HG03175 (cell line): ENCODE results near the gene PPT1.
"Not testable (repeated sequence)": the region's sequence is repeated elsewhere in the genome, so short reads cannot be mapped to it uniquely, and the experiment has no call there.

ENCODE experiments used
- ATAC-seq: cut with Tn5 transposase; IDR thresholded peaks from one replicate; pipeline ENCODE4 v1.9.1; 2021; ENCODE audit warnings: mild to moderate bottlenecking, moderate library complexity; ENCODE audit not compliant: unreplicated experiment

Gene PPT1

GRCh38 chr1:40092706-40093639 lies 4.1 kb downstream of the PPT1 start:
- ATAC-seq: no peak

- no peak for ATAC-seq
Measured at GRCh38 chr1:40092241-40092640, 4.8 kb downstream of the PPT1 start.

DNA sequence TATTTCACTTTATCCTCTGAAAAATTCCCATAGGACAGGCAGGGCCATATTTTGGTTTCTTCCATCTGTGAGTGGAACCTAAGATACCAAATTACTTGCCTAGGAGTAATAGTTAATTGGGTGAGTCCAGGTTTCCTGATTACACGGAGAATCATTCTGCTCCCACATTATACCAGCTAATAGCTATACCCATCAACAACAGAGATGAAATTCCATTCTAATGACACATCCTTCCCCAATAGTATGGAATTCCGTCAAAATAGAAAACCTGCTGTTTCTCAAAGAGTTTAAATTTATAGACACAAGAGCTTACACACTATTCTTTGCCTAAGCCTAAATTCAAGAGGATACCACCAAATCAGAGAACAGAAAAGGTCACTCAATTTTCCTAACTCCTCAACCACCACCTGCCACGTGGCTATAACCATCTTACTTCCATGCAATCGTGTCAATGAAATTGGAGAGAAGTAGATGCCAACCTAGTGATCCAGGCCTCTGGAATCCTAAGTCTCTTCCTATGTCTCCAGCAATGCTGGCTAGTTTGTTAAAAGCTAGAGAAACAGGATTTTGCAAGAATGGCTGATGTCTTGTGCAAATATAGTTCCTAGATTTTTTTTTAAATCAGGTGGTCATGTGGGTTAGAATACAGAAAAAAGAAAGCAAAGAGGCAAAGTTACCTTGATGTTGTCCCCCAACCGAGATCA lies 6.2 kb downstream of the PPT1 start:
- ATAC-seq: no peak

DNA sequence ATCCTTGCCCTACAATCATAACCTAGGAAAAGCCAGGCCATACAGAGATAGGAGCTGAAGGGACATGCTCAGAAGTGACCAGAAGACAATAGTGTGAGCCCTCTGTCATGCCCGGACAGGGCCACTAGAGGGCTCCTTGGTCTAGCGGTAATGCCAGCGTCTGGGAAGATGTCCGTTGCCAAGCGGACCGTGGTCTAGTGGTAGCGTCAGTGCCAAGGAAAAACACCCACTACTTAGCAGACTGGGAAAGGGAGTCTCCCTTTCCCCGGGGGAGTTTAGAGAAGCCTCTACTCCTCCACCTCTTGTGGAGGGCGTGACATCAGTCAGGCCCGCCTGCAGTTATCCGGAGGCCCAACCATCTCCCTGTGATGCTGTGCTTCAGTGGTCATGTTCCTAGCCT lies 12.3 kb downstream of the PPT1 start:
- ATAC-seq: not testable (repeated sequence)

GRCh38 chr1:40081871-40082270 lies 15.2 kb downstream of the PPT1 start:
- ATAC-seq: no peak

DNA sequence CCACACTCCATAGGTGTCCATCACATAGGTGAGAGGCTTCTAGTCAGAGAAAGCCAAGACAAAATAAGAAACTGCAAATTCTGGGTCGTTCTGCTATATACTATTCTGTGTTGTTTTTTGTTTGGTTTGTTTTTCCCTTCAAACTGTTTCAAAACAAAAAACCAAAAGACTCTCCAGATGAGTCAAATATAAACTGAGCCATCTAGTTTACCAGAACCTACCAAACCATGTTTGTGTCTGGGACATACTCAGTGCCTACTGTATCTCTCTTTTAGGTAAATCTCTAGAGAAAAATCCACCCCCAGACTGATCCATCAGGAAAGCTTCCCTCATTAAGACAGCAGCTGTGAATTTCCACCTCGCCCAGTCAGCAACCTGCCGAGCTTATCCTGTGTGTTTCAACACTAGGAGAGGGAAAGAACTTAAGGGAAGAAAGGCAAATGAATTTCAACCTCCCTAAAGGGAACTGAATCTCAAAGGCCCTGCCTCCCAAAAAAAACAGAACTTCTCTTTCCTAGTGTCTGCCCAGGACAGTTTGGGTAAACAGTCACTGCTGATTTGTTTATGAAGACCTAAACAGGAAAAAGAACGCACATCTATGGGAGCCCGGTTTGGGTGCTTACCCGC lies 17.2 kb downstream of the PPT1 start:
- no peak for ATAC-seq

GRCh38 chr1:40078512-40079333 lies 18.3 kb downstream of the PPT1 start:
- peak; percentile 47 for ATAC-seq

DNA sequence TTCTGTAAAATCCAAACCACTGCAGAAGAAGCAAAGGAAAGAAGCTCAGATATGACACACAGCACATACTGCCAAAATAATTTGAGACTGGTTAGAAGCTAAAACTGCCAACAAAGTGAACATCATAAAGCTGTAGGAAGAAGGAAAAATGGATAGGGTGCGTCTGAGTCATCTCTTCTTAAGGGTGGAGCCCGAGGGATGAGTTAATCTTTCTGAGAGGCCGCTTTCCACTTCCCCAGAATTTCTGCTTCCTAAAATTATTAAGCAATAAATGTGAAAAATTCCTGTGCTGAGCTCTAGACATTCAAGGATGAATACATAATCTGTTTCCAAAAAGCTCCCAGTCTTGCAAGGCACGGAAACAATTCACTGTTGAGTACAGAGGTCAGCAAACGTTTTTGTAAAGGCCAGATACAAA lies 20.1 kb downstream of the PPT1 start:
- no peak for ATAC-seq

- no peak for ATAC-seq
Measured at GRCh38 chr1:40075266-40075665, 21.8 kb downstream of the PPT1 start.

DNA sequence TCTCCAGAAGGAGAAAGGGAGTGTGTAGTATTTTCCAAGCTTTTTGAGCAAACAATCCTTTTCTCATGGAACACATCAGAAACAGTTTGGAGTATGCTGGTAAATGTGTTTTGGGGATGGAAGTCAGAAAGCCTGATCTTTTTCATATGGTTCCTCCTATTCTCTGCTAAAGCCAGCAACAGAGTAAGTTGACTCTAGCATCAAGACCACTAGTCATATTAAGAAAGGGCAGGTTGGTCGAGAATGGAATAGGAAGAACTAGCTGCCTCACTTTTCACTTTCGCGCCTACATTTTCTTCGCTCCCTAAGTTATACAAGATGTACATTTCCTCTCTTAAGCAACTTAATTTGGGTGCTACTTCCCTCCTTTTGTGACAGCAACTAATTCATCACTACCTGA lies 24.0 kb downstream of the PPT1 start:
- no peak for ATAC-seq

- ATAC-seq: no peak
Measured at GRCh38 chr1:40072142-40072541, 24.9 kb downstream of the PPT1 start.

- no peak for ATAC-seq
Measured at GRCh38 chr1:40067851-40068250, 29.2 kb downstream of the PPT1 start.

- ATAC-seq: no peak
Measured at GRCh38 chr1:40067023-40067422, 30.0 kb downstream of the PPT1 start.

DNA sequence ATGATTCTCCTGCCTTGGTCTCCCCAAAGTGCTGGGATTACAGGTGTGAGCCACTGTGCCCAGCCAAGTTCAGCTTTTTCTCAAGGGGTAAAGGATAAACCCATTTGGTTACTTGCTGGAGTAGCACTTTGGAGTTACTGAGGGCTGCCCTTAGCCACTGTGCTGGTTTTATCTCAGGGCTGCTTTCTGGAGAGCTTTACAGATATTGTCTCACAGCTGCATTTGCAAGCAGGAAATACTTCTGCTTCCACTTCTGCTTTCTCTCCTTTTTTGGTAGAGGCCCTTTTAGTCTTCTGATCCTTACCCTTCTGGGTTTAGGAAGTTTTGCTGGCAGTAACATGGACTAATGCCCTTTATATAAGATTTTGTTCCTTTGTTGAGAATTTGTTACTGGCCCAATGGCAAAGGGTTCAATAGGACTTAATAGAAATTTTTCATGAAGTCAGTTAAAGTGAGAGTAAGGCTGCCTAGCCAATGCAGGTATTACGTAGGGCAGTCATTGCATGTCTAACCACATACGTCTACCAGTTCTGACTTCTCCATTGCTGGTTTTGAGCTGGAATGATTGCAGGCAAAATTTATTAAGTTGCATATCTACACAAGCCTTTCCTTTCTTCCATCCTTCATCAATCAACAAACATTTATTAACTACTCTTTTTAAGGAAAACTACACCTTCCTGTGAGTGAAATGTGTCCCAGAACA lies 32.1 kb downstream of the PPT1 start:
- ATAC-seq: peak; percentile 68

DNA sequence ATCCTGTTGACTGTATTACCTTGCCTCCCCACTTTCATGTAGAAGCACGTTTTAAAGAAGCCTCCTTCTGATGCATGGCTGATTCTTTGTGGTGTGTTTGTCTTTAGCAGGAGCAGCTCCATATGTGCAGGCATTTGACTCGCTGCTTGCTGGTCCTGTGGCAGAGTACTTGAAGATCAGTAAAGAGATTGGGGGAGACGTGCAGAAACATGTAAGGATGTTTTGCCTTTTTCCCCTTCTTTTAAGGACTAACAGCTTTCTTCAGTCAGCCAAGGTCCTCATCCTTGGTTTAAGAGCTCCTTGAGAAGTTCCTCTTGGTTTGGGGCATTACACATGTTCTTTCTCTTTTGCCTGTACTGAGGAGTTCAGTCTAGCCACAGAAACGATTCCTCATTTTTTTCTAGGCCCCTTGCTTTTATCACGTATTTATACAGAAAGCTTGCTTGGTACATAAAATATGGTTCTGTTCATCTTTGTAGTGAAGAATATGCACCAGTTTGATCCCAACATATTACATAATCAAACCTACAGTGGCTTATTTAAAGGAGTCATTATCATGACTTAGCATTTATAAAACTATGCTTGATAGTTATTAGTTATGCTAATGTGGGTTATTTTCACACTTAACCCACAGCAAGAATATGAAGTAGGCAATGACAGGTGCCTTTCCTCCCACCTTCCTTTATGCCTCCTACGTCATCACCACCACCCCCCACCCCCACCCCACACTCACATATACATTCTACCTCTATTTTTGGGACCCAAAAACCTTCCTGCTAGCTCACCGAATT lies 36.9 kb downstream of the PPT1 start:
- no peak for ATAC-seq

DNA sequence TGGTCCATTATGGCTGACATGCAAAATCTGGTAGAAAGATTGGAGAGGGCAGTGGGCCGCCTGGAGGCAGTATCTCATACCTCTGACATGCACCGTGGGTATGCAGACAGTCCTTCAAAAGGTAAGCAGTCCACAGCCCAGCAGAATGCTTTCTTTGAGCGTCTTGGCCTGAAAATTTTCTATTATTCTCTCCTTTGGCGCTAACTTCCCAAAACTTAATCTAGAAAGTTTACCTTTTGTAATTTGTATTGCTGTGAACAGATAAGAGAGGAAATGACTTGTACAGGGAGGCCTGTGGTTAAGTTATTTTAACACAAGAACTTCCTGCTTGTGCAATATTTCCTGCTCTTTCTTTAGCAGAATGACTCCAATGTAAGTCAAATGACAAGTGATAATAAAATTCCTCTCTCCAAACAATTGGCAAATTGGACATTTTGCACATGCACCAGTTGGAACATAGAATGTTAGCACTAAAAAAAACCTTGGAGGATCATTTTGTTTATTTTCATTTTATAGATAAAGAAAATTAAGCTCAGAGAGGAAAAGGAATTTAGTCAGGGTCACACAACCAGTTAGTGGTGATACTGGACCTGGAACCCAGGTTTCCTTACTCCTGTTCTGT lies 37.6 kb downstream of the PPT1 start:
- no peak for ATAC-seq

DNA sequence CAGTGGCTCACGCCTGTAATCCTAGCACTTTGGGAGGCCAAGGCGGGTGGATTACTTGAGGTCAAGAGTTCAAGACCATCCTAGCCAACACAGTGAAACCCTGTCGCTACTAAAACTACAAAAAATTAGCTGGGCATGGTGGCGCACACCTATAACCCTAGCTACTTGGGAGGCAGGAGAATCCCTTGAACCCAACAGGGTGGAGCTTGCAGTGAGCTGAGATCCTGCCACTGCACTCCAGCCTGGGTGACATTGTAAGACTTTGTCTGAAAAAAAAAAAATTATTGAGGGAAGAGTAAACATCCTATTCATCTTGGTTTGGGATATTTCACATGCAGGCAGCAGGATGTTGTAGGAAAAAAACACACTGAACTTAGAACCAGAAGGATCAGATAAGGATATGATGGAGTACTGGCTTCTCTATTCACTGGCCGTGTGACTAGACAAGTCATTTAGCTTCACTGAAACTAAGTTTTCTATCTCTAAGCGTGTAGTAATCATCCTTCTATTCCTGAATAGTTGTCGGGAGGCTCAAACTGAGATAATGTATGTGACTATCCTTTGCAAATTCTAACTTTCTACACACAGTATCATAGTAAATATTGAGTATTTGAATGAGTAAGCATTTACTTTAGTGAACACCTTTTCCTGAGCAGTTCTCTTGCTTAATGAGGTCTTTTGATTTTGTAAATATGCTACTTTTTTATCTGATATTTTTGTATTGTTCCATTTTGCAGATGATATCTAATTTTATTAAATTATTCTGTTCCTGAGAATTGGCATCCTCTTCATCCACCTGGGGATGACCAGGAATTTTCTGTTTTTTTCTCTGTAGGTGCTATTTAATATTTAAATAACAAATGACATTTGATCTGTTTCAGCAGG lies 38.4 kb downstream of the PPT1 start:
- no peak for ATAC-seq

DNA sequence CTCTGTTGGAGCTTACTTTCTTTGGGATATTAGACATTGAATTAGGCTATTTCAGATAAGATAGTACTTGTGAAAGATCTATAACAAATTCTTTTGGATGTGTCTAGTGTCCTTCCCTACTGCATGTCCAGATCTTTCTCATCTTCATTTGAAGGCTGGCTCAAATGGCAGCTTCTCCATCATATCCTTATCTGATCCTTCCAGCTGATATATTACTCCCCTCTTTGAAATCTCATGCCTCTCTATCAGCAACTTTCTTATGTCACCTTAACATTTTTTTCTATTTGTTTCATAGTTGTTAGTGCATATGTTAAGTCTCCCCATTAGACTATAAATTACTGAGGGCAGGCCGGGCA lies 39.0 kb downstream of the PPT1 start:
- no peak for ATAC-seq
